Hepatocyte (in vitro differentiated cells): ENCODE results near the gene CREB1.

Experiments used
- CTCF ChIP-seq: fragments of 200-600 bp; sonication (generic); IDR thresholded peaks from 2 replicates; pipeline ENCODE4 v1.5.1; 2016; ENCODE audit warnings: antibody characterized with exemption, mild to moderate bottlenecking; ENCODE audit not compliant: poor library complexity
- EZH2 ChIP-seq: fragments of 200-600 bp; sonication (generic); IDR thresholded peaks from 2 replicates; pipeline ENCODE4 v1.6.1; 2016; ENCODE audit warnings: antibody characterized with exemption, mild to moderate bottlenecking, borderline replicate concordance
- EZH2phosphoT487 ChIP-seq: fragments of 200-600 bp; sonication (generic); IDR thresholded peaks from one replicate; pipeline ENCODE4 v1.6.1; 2018; ENCODE audit warnings: antibody characterized with exemption, mild to moderate bottlenecking, low read depth, moderate library complexity; ENCODE audit not compliant: unreplicated experiment, severe bottlenecking

- TF ChIP-seq CTCF (no peak), EZH2phosphoT487 (no peak), EZH2 (no peak)
Observed at GRCh38 chr2:207532676-207533075, 2.9 kb downstream of the CREB1 start.
